Colonic mucosa (tissue), 4 donors: ENCODE data around the gene TMEM248. TPM values are rescaled to one million over a fixed set of nuclear protein-coding genes. Genes with fewer than 3 reads are reported as not detected.
"Not testable (repeated sequence)": the region's sequence is repeated elsewhere in the genome, so short reads cannot be mapped to it uniquely, and the experiment has no call there.

ENCODE experiments used
- DNase-seq: peaks from one replicate; pipeline ENCODE4 v3.0.0-alpha.2; 2020
- H3K27ac ChIP-seq: fragments of 200-600 bp; one replicate; pipeline ENCODE4 v1.8.0; 2021
- H3K27me3 ChIP-seq: fragments of 200-600 bp; one replicate; pipeline ENCODE4 v1.8.0; 2021
- H3K36me3 ChIP-seq: fragments of 200-600 bp; one replicate; pipeline ENCODE4 v1.8.0; 2021
- H3K4me1 ChIP-seq: fragments of 200-600 bp; one replicate; pipeline ENCODE4 v1.8.0; 2021; ENCODE audit warnings: mild to moderate bottlenecking
- H3K4me3 ChIP-seq: fragments of 200-600 bp; one replicate; pipeline ENCODE4 v1.8.0; 2021
- H3K9ac ChIP-seq, 2 donors: one replicate each; pipeline ENCODE4 v1.7.0; 2013; ENCODE audit warnings: control low read depth in 2 of 2, low read depth in 2 of 2, low read length in 2 of 2
- H3K9me3 ChIP-seq: fragments of 200-600 bp; one replicate; pipeline ENCODE4 v1.8.0; 2021
- CTCF ChIP-seq: fragments of 200-600 bp; IDR thresholded peaks from one replicate; pipeline ENCODE4 v1.8.0; 2022; ENCODE audit warnings: antibody characterized with exemption, mild to moderate bottlenecking
- intact Hi-C: fragments of 100-400 bp; cut with DNase I; formaldehyde crosslinking; loops from one replicate; pipeline ENCODE4 v1.14.1; 2022
- total RNA-seq, 2 donors: library from RNA; stranded (reverse); fragmentation: NEBNext Ultra II Directional in 1 of 2; extraction: Animal tissue kit (Norgen Biotek cat#: 25700) in 1 of 2; gene quantifications; one replicate each; pipeline ENCODE4 v1.2.1, GENCODE V29; 2021
- donor health status: healthy.
- donor health status: DM: no; HTN: no; CAD: no.
- donor health status: DM: no; HTN: no; CAD: no.

TMEM248 gene
- total RNA-seq: 100 to 1,000 TPM; 108 to 122 TPM

- peak; percentile 95 for DNase-seq
- no peak for TF ChIP-seq CTCF
- H3K4me3 ChIP-seq: peak within 1 kb of the TSS; percentile 89
- peaks cover 7% of the 10 kb centered on the region for H3K4me1 ChIP-seq
- H3K9ac ChIP-seq: peak within 1 kb of the TSS; percentile 89 to 94
- H3K9me3 ChIP-seq: no peaks in the 10 kb centered on the region
- H3K36me3 ChIP-seq: no peaks in the 10 kb centered on the region
- H3K27ac ChIP-seq: peak within 1 kb of the TSS; percentile 81
- intact Hi-C loops: loop anchor here (5.0 kb wide), 1 partner anchor 79 kb away; no protein-coding TSS in a partner anchor
- no peaks in the 10 kb centered on the region for H3K27me3 ChIP-seq
Observed at GRCh38 chr7:66920769-66921395, at the start of gene TMEM248. Gene TMEM248 (plus strand): TSS chr7:66921225. CDS start chr7:66941866, 20,641 bp downstream.

GRCh38 chr7:66873476-66873875, 47.5 kb upstream of the TMEM248 start:
- no peak overlapping the region for H3K27ac ChIP-seq
- no peak for DNase-seq
- no peaks in the 10 kb centered on the region for H3K9me3 ChIP-seq
- H3K27me3 ChIP-seq: no peaks in the 10 kb centered on the region
- no peak for TF ChIP-seq CTCF
- no peaks in the 10 kb centered on the region for H3K4me1 ChIP-seq
- no peak overlapping the region for H3K4me3 ChIP-seq
- H3K36me3 ChIP-seq: no peaks in the 10 kb centered on the region
- intact Hi-C loops: no loop called here
- H3K9ac ChIP-seq: no peak overlapping the region

GRCh38 chr7:66877577-66878300, 43.3 kb upstream of the TMEM248 start:
- Histone ChIP-seq H3K9me3 (no peaks in the 10 kb centered on the region), H3K27ac (no peak overlapping the region), H3K27me3 (no peaks in the 10 kb centered on the region), H3K9ac (no peak overlapping the region), H3K36me3 (no peaks in the 10 kb centered on the region), H3K4me3 (no peak overlapping the region), H3K4me1 (no peaks in the 10 kb centered on the region)
- intact Hi-C loops: no loop called here
- no peak for TF ChIP-seq CTCF
- DNase-seq: no peak

- intact Hi-C loops, H3K36me3 ChIP-seq, H3K27ac ChIP-seq, H3K27me3 ChIP-seq, H3K9me3 ChIP-seq, H3K4me3 ChIP-seq, H3K9ac ChIP-seq, H3K4me1 ChIP-seq, DNase-seq: not testable (repeated sequence)
Observed at GRCh38 chr7:66878301-66878685, 42.7 kb upstream of the TMEM248 start.

- no peak overlapping the region for H3K27ac ChIP-seq
- no peaks in the 10 kb centered on the region for H3K36me3 ChIP-seq
- H3K27me3 ChIP-seq: no peaks in the 10 kb centered on the region
- H3K4me1 ChIP-seq: no peaks in the 10 kb centered on the region
- H3K4me3 ChIP-seq: no peak overlapping the region
- H3K9ac ChIP-seq: no peak overlapping the region
- intact Hi-C loops: no loop called here
- no peak for TF ChIP-seq CTCF
- DNase-seq: peak; percentile 45
- no peaks in the 10 kb centered on the region for H3K9me3 ChIP-seq
Observed at GRCh38 chr7:66880053-66880452, 41.0 kb upstream of the TMEM248 start.

GRCh38 chr7:66880577-66880976, 40.4 kb upstream of the TMEM248 start:
- H3K27me3 ChIP-seq, H3K36me3 ChIP-seq, H3K4me1 ChIP-seq, H3K4me3 ChIP-seq, H3K9ac ChIP-seq, H3K9me3 ChIP-seq, H3K27ac ChIP-seq, intact Hi-C loops, DNase-seq: not testable (repeated sequence)
